ENCODE data around the gene BCLAF1.

Gene BCLAF1

DNA sequence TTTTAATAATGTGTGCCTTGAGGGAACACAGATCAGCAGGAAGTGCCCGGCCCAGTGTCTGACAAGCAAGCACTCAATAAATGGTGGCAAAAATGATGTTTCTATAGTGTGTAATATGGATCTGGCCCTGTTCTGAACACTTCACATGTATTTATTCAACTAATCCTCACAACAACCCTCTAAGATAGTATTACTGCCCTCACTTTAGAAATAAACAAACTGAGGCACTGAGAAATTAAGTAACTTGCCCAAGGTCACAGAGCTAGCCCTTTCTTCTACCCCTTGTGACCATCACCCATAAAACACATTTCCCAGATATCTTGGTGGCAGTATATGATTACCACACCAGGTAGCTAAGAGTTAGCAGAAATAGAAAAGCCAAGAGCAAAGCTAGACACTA lies 26.7 kb downstream of the BCLAF1 start:
- no peak for TF ChIP-seq EZH2 (IDR thresholded peaks at IDR 0.05; ENCODE audit: borderline replicate concordance, low read length)
- TF ChIP-seq, protein P1, sequence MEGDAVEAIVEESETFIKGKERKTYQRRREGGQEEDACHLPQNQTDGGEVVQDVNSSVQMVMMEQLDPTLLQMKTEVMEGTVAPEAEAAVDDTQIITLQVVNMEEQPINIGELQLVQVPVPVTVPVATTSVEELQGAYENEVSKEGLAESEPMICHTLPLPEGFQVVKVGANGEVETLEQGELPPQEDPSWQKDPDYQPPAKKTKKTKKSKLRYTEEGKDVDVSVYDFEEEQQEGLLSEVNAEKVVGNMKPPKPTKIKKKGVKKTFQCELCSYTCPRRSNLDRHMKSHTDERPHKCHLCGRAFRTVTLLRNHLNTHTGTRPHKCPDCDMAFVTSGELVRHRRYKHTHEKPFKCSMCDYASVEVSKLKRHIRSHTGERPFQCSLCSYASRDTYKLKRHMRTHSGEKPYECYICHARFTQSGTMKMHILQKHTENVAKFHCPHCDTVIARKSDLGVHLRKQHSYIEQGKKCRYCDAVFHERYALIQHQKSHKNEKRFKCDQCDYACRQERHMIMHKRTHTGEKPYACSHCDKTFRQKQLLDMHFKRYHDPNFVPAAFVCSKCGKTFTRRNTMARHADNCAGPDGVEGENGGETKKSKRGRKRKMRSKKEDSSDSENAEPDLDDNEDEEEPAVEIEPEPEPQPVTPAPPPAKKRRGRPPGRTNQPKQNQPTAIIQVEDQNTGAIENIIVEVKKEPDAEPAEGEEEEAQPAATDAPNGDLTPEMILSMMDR (IDR thresholded peaks at IDR 0.05; ENCODE audit: low read length) = no peak
- Histone ChIP-seq H3K4me1 (ENCODE audit: insufficient read depth, low read length, severe bottlenecking) (no peaks in the 10 kb centered on the region), H3K36me3 (ENCODE audit: insufficient read depth, low read length) (peaks cover 99% of the 10 kb centered on the region), H3F3A (ENCODE audit: insufficient read depth, low read length) (no peaks in the 10 kb centered on the region), H2AFZ (ENCODE audit: low read length) (no peak overlapping the region), H3K79me2 (ENCODE audit: insufficient read depth, low read length) (peaks cover 9% of the 10 kb centered on the region; the same call in 1 of the 2 replicates), H4K20me1 (ENCODE audit: insufficient read depth, low read length) (peaks cover 10% of the 10 kb centered on the region), H3K27me3 (ENCODE audit: insufficient read depth, low read length) (no peaks in the 10 kb centered on the region), H3K4me2 (ENCODE audit: low read length) (no peak overlapping the region), H3K27ac (ENCODE audit: low read depth, low read length, poor library complexity, severe bottlenecking) (no peak overlapping the region), H3K9ac (ENCODE audit: low read length) (no peak overlapping the region), H3K9me3 (ENCODE audit: low read length) (no peaks in the 10 kb centered on the region), H3K4me3 (ENCODE audit: low read depth, low read length, poor library complexity, severe bottlenecking) (no peak overlapping the region), H3K9me2 (ENCODE audit: low read depth, low read length) (no peaks in the 10 kb centered on the region)

DNA sequence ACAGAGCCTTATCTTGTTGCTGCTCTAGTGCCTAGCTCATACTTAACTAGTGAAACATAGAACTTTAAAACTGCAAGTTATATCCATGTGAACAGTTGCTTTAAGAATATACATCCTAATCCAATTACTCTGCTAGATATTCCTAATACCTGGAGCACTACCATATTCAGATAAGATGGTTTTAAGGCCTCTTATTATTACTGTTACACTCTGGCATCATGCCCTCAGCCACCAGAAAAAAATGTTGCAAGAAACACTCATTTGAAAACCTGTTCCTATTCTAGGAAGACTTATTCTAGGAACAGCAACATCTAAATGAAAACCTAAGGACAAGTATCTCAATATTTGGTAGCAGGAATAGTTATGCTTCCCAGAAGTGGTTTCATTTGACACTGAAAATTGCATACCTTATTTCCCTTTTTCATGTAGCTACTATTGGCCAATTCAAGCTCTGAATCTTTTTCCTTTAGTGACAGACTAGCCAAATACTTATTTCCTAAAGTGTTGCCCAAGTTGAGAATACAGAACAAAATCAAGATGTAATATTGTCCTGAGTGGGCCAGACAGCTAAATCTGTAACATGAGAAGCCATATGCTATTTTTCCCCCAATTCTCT lies 34.7 kb downstream of the BCLAF1 start:
- Histone ChIP-seq H2AFZ (ENCODE audit: low read length) (no peak overlapping the region), H3K4me3 (ENCODE audit: low read depth, low read length, poor library complexity, severe bottlenecking) (no peak overlapping the region), H3K9me3 (ENCODE audit: low read length) (no peaks in the 10 kb centered on the region), H3K9me2 (ENCODE audit: low read depth, low read length) (no peaks in the 10 kb centered on the region), H3K79me2 (ENCODE audit: insufficient read depth, low read length) (no peaks in the 10 kb centered on the region), H3K4me2 (ENCODE audit: low read length) (no peak overlapping the region), H3K27ac (ENCODE audit: low read depth, low read length, poor library complexity, severe bottlenecking) (no peak overlapping the region), H3K36me3 (ENCODE audit: insufficient read depth, low read length) (peaks cover 33% of the 10 kb centered on the region), H3K9ac (ENCODE audit: low read length) (no peak overlapping the region), H4K20me1 (ENCODE audit: insufficient read depth, low read length) (no peaks in the 10 kb centered on the region; the same call in 1 of the 2 replicates), H3F3A (ENCODE audit: insufficient read depth, low read length) (peaks cover 21% of the 10 kb centered on the region; the same call in 1 of the 2 replicates), H3K4me1 (ENCODE audit: insufficient read depth, low read length, severe bottlenecking) (peaks cover 11% of the 10 kb centered on the region), H3K27me3 (ENCODE audit: insufficient read depth, low read length) (no peaks in the 10 kb centered on the region)
- TF ChIP-seq EZH2 (IDR thresholded peaks at IDR 0.05; ENCODE audit: borderline replicate concordance, low read length) = no peak
- TF ChIP-seq, protein P1 (IDR thresholded peaks at IDR 0.05; ENCODE audit: low read length) = no peak

DNA sequence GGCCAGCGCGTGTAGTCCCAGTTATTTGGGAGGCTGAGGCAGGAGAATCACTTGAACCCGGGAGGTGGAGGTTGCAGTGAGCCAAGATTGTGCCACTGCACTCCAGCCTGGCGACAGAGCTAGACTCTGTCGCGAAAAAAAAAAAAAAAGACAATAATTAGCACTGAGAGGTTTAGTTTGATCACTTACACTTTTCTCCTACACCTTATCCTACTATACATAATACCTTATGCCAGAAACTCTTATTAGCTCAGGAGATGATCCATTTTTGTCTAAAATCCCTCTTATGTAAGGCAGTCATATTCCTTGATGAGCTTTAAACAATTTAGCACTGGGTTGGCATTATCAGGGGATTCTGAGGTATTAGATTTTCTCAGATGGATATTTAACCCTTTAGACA lies 35.9 kb downstream of the BCLAF1 start:
- H3K27me3 ChIP-seq (ENCODE audit: insufficient read depth, low read length) = no peaks in the 10 kb centered on the region
- no peak for TF ChIP-seq EZH2 (IDR thresholded peaks at IDR 0.05; ENCODE audit: borderline replicate concordance, low read length)
- TF ChIP-seq, protein P1 (IDR thresholded peaks at IDR 0.05; ENCODE audit: low read length) = no peak
- peaks cover 19% of the 10 kb centered on the region for H3K4me1 ChIP-seq (ENCODE audit: insufficient read depth, low read length, severe bottlenecking)
- no peaks in the 10 kb centered on the region for H3K9me2 ChIP-seq (ENCODE audit: low read depth, low read length)
- H3K4me2 ChIP-seq (ENCODE audit: low read length) = no peak overlapping the region
- H4K20me1 ChIP-seq (ENCODE audit: insufficient read depth, low read length) = no peaks in the 10 kb centered on the region; the same call in 1 of the 2 replicates
- no peak overlapping the region for H3K9ac ChIP-seq (ENCODE audit: low read length)
- H3K27ac ChIP-seq (ENCODE audit: low read depth, low read length, poor library complexity, severe bottlenecking) = no peak overlapping the region
- H3K9me3 ChIP-seq (ENCODE audit: low read length) = peaks cover 2% of the 10 kb centered on the region
- H3K4me3 ChIP-seq (ENCODE audit: low read depth, low read length, poor library complexity, severe bottlenecking) = no peak overlapping the region
- no peaks in the 10 kb centered on the region; the same call in 1 of the 2 replicates for H3K79me2 ChIP-seq (ENCODE audit: insufficient read depth, low read length)
- peaks cover 24% of the 10 kb centered on the region for H3K36me3 ChIP-seq (ENCODE audit: insufficient read depth, low read length)
- H2AFZ ChIP-seq (ENCODE audit: low read length) = no peak overlapping the region
- H3F3A ChIP-seq (ENCODE audit: insufficient read depth, low read length) = peaks cover 21% of the 10 kb centered on the region; the same call in 1 of the 2 replicates
